HG03565 (cell line): Measurements from ENCODE around the gene GPR61.

ENCODE experiments used
- ATAC-seq: cut with Tn5 transposase; IDR thresholded peaks from one replicate; pipeline ENCODE4 v1.9.1; 2021; ENCODE audit warnings: mild to moderate bottlenecking, moderate library complexity; ENCODE audit not compliant: unreplicated experiment

GPR61 gene, protein sequence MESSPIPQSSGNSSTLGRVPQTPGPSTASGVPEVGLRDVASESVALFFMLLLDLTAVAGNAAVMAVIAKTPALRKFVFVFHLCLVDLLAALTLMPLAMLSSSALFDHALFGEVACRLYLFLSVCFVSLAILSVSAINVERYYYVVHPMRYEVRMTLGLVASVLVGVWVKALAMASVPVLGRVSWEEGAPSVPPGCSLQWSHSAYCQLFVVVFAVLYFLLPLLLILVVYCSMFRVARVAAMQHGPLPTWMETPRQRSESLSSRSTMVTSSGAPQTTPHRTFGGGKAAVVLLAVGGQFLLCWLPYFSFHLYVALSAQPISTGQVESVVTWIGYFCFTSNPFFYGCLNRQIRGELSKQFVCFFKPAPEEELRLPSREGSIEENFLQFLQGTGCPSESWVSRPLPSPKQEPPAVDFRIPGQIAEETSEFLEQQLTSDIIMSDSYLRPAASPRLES

DNA sequence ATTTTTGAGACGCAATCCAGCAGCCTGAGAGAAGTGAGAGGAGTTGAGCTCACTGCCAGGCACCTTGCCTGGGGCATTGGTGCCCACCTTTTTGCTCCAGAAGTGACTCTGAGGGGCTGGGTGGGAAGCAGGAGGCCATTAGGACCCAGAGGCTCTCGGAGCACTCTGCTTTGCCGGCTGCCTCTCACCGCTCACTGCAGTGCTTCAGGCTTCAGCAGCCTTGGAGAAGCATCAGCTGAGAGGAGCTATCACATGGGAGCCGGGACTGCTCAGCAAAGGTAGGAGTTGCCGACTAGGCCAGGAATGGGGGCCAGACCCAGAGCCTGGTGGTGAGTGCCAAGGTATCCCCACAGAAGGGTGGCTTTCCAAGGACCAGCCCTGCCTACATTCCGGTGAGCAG lies at the start of gene GPR61:
GPR61 (plus strand) TSS at position 197 of the 400 bp plus-strand sequence. CDS start 3,151 bp downstream, outside the sequence.
- ATAC-seq = no peak

DNA sequence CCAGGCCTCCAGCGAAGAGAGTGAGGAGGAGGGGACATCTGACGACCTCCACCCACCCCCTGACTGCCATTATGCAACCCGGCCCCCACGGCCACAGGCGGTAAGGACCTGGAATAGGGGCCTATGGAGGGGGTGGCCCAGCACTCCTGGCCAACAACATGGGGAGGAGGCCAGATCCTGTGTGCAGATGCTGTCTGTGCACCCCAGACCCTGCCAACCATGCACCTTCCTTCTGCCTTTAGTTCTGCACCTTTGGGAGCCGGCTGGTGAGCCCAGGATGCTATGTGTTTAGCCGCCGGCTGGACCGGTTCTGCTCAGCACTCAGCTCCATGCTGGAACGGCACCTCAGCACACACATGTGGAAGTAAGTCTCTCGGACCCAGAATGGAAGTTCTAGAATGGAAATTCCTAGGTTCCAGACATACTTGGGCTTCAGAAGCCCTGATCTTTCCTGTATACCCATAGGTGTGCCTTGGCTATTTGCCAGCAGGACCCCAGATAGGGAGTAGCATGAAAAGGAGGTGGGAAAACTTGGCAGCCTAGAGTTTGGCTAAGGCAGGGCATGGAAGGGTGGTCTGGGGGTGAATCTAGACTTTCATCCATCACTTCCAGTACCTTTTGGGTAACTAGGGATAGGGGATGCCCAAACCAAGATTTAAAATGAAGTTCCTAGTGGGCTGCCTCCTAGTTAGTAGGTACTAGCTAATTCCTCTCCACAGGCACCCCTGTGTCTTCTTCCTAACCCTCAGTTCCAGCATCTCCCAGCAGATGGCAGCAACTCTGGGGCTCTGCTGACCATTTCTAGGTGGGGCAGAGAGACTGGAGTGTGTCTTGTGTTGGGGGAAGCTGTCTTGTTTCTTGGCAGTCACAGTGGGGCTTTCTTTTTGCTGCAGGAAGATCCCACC lies 49.4 kb upstream of the GPR61 start:
- peak; percentile 35 for ATAC-seq

DNA sequence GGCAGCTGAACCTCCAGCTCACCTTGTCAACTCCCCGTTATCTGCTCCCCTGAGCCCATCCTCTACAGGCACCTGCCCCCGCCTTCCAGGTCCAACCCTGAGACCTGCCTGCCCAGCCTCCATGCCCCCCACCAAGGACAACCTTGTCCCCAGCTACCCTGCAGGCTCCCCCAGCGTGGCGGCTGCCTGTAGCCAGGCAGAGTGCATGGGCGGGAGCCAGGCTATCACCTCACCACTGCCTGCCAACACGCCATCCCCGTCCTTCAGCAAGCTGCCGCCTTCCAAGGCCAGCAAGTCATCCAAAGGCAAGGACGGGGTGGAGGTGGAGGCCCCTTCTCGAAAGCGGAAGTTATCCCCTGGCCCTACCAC lies 48.8 kb upstream of the GPR61 start:
- no peak for ATAC-seq

DNA sequence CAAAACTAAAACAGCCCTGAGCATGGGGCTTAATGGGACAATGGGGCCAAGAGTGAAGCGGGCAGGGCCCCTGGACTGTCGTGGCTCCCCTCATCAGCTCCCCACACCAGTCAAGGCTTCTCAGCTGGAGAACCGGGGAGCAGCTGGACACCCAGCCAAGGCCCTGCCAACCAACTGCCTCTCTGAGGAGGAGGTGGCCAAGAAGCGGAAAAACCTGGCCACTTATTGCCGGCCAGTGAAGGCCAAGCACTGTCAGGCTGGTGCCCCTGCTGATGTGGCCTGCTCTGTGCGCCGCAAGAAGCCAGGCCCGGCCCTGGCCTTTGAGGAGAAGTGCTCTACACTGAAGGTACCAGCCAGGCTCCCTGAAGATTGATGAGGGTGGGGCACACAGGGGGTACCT lies 48.3 kb upstream of the GPR61 start:
- no peak for ATAC-seq

DNA sequence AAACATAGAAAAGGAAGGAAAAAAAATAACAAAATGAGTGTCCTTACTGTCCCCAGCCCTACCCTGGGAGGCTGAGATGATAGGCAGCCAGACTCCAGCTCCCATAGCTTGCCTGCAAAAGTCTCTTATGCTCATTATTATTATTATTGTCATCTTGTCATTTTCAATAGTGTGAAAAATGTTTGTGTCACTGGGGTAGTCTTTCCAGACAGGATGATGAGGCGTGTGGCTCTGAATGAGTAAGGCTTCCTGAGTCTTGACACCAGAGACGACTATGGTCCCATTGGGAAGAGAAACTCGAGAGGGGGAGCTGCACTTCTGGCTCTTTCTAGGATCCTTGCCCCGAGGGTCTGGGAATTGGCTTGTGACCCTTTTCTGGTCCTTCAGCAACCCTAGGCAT lies 46.9 kb upstream of the GPR61 start:
- ATAC-seq = no peak

DNA sequence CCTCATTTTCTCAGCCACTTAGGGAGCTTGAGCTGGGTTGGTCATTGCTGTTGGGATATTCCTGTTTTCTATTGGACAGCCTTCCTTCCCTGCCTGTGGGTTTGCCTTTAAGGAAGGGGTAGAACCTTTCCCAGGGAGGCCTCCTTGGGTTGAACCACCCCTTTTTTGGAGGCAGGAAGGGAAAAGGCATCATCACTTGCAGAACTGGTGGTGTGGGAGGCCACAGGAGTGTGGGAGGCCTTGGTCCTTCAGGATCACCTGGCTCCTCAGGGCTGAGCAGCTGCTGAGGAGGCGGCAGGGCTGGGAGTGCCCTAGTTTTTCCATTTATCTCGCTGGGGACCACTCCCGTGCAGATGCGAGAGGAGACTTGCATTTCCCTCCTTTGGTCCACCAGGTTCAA lies 46.4 kb upstream of the GPR61 start:
- ATAC-seq = no peak

- ATAC-seq = peak; percentile 80
Observed at GRCh38 chr1:109493805-109494539, 45.7 kb upstream of the GPR61 start, which contains the start of gene CYB561D1. TSS of gene CYB561D1 (plus strand) at chr1:109494094. CDS start at chr1:109494140, 46 bp downstream.

GRCh38 chr1:109495738-109496137 lies 43.9 kb upstream of the GPR61 start:
- no peak for ATAC-seq

DNA sequence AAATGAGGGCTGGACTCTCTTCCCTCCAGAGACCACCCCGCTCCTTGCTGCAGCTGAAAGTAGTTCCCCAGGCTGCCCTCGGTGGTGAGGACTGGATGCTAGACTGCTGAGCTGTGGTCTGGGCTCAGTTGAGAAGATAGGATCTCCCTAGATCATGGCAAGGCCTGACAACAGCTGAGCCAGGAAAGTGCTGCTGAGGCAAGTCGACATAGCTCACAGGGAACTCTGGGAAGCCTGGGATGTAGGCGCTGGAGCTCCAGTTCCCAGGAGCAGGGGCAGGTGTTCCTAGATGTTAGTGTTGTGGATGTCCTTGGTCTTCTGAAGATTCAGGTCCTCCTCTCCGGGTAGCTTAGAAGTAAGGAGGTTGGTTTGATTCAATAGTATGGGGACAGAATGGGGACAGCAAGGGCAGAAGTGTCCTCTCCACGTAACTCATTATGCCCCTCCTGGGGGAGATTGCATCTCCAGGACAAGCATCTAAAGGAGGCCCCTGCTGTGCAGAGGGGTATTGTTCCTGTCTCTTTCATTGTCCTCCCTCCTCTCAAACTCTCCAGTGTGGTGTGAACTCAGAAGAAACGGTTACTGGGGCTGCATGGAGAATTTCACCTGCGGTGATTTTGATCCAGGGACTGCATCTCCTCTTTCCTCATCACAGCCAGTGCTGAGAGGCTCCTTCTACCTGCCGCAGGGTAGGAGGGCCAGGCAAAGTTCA lies 42.1 kb upstream of the GPR61 start:
- ATAC-seq = no peak

- no peak for ATAC-seq
Observed at GRCh38 chr1:109498161-109498801, 41.4 kb upstream of the GPR61 start.

DNA sequence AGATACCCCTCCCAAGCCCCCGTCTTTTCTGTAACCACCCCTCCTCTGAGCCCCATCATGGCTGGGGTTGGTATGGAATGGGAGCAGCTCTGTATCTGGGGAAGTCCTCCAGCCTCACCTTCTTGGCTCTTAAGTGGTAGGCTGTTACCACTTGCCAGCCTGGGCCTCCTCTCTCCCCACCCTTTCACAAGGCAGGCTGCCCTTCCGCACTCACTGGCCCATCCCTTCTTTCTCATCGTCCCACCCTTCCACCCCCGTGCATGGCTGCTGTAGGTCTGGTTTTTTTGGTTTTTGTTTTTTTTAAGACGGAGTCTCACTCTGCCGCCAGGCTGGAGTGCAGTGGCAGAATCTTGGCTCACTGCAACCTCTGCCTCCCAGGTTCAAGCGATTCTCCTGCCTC lies 40.6 kb upstream of the GPR61 start:
- ATAC-seq = no peak

DNA sequence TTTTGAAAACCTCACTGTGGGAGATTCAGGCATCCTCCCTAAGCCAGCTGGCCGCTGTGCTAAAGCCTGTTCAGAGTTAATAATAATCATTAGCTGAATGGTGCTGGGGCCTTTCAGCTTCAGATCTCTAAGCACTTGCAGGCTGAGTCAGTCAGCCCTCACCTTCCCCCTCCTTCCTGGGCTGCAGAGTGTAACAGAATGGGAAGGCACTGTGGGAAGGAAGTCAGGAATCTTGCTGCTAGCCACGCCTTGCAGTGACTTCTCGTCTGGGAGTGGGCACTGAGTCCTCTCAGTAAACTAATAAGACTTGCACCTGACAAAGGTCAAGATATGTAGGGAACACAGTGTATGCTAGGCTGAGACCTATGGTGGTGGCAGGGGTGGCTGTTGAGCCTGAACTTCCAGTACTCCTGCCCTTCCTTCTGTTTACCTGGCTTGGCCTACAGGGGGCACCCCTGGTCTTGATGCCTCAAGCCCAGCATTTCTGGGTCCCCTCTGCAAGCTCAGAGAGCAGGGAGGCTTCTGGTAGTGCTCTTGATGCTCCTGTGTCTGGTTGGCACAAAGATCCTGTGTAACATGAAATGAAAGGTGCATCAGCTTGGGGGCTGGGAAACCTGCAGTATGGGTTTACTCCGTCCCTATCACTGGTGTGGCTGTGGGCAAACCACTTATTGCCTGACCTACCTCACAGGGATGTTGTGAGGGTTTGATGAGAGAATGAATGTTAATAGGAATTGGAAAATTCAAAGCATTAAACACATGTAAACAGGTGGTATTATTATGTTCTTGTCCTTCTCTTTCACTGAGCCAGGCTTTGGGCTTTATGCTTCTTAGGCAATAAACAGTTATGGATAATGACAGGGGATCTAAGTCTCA lies 39.8 kb upstream of the GPR61 start:
- ATAC-seq = no peak

DNA sequence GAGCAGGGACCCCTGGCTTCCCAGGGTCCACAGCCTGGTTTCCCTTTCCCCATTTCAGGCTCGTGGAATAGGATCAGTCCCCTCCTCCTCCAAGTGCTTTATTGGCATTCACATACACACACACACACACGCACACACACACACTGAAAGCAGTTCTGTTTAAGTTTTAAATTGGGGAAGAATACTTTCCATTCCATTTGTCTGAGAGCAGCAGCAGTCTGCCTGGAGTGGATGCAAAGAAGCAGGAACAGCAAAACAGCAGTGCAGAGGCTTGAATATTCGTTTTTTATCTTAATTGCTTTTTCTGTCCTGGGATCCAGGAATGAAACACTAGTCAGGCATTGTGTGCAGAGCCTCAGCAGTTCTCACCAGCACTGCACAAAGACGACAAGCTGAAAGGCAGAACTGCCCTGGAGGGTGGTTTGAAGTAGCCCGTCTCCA lies 38.7 kb upstream of the GPR61 start:
- ATAC-seq = no peak

DNA sequence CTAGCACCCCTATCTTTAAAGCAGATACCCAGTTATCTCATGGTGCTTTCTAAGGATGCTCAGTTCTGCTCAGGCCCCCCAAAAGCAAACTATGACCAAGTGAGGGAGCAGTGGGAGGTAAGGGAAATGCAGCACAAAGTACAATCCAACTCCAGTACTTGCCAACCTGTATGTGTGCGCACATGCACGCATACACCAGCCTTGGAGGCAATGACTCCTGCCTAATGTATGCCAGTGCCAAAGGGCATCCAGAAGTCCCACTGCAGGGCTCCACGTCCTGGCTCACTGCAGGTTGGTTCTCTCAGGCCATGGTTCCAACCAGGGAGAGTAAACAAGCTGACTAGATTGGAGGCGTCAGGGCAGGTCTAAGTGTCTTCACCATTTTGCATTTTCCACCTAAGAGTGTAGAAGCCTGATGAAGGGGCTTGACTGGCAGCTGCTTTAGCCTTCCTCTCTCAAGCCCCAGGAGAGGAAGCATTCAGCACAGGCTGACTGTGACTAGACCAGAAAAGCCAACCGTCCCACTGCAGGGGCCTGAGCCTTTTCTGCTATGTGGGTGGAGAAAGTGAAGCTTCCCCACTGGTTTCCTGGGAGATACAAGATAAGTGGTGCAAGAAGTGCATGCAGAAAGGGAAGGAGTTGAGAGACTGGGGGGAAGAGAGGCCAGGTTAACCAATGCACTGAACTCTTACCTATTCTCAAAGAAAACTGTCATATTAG lies 37.9 kb upstream of the GPR61 start:
- ATAC-seq = no peak

- no peak for ATAC-seq
Observed at GRCh38 chr1:109502364-109502851, 37.3 kb upstream of the GPR61 start.

DNA sequence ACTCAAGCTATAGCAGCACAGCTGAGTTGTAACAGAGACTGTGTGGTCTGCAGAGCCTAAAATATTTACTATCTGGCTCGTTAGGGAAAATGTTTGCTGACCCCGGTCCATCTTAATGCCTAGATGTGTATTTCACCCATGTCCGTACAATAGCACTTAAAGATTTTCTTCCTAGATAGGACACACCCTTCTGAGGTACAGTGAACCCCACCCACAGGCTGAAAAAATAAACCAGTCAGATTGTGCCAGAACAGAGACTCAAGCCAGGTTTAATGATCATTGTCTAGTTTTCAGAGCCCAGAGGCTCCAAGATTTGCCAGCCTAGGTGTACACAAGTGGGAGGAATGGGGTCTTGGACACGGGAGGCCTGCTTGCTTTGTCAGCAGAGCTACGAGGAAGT lies 35.7 kb upstream of the GPR61 start:
- ATAC-seq = no peak

DNA sequence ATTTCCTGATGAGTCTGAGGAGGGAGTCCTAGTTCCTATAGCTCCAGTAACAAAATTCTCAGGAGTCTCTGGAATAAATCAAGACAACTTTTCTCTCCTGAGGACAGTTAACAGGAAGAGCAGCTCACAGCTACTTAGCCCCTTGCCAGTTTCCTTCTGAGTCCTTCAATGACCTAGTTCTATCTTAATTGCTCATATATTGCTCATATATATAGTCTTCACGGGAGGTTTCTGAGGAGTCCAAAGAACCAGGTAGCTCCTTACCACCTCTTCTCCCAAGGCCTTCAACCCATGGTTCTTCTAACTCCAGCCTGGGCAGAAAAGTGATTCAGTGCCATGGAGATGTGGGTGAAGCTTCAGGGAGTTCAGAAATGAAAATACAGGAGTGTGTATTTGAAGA lies 34.7 kb upstream of the GPR61 start:
- ATAC-seq = no peak
